ENCODE measurements around the gene CBFA2T2. TPM values are rescaled to one million over a fixed set of nuclear protein-coding genes. Genes with fewer than 3 reads are reported as not detected.

Gene CBFA2T2
- total and polyA plus RNA-seq, 2 donors from 2014 or later, result 5.5 to 17.3 TPM

- TF ChIP-seq CTCF (IDR thresholded peaks at IDR 0.05; ENCODE audit: borderline replicate concordance, extremely low read depth, insufficient read depth), result no peak
- H3K27ac ChIP-seq (ENCODE audit: low read depth in 2 of 2, low read length in 2 of 2), result no peak overlapping the region
Observed at GRCh38 chr20:33575282-33575681, 85.4 kb downstream of the CBFA2T2 start.

GRCh38 chr20:33576432-33577125 lies 86.7 kb downstream of the CBFA2T2 start:
- no peaks in the 10 kb centered on the region for H3K9me3 ChIP-seq (ENCODE audit: control insufficient read depth in 2 of 3, insufficient read depth in 1 of 3, low read length in 3 of 3)
- H3K4me3 ChIP-seq (ENCODE audit: low read length in 3 of 3), result no peak overlapping the region
- H3K36me3 ChIP-seq (ENCODE audit: control insufficient read depth in 2 of 3, insufficient read depth in 3 of 3, low read length in 3 of 3), result no peaks in the 10 kb centered on the region
- H3K4me1 ChIP-seq (ENCODE audit: control insufficient read depth in 2 of 3, insufficient read depth in 2 of 3, low read depth in 1 of 3, low read length in 3 of 3), result peaks cover 0 to 6% (median 0%) of the 10 kb centered on the region in 3 donors
- intact Hi-C loops (cut with DNase I), result no loop called here
- DNase-seq (no peak), FAIRE-seq (no peak)
- no peak overlapping the region for H3K27ac ChIP-seq (ENCODE audit: low read depth in 2 of 2, low read length in 2 of 2)
- no peak overlapping the region for H3K9ac ChIP-seq (ENCODE audit: low read length in 3 of 3)
- H3K27me3 ChIP-seq (ENCODE audit: control insufficient read depth, insufficient read depth, low read length), result no peaks in the 10 kb centered on the region
- no peak for TF ChIP-seq CTCF (IDR thresholded peaks at IDR 0.05; ENCODE audit: borderline replicate concordance, extremely low read depth, insufficient read depth)

More at GRCh38 chr20:33575282-33575681, 85.4 kb downstream of the CBFA2T2 start:
- intact Hi-C loops (cut with DNase I), result no loop called here
- Histone ChIP-seq H3K27me3 (ENCODE audit: control insufficient read depth, insufficient read depth, low read length) (no peaks in the 10 kb centered on the region), H3K4me3 (ENCODE audit: low read length in 3 of 3) (no peak overlapping the region), H3K9me3 (ENCODE audit: control insufficient read depth in 2 of 3, insufficient read depth in 1 of 3, low read length in 3 of 3) (no peaks in the 10 kb centered on the region), H3K9ac (ENCODE audit: low read length in 3 of 3) (no peak overlapping the region), H3K36me3 (ENCODE audit: control insufficient read depth in 2 of 3, insufficient read depth in 3 of 3, low read length in 3 of 3) (no peaks in the 10 kb centered on the region), H3K4me1 (ENCODE audit: control insufficient read depth in 2 of 3, insufficient read depth in 2 of 3, low read depth in 1 of 3, low read length in 3 of 3) (peaks cover 0 to 19% (median 7%) of the 10 kb centered on the region in 3 donors)
- DNase-seq (no peak), FAIRE-seq (no peak)

- DNase-seq, result no peak
- no peaks in the 10 kb centered on the region for H3K27me3 ChIP-seq (ENCODE audit: control insufficient read depth, insufficient read depth, low read length)
- no peaks in the 10 kb centered on the region for H3K9me3 ChIP-seq (ENCODE audit: control insufficient read depth in 2 of 3, insufficient read depth in 1 of 3, low read length in 3 of 3)
- intact Hi-C loops (cut with DNase I), result no loop called here
- no peak overlapping the region for H3K4me3 ChIP-seq (ENCODE audit: low read length in 3 of 3)
- no peak for TF ChIP-seq CTCF (IDR thresholded peaks at IDR 0.05; ENCODE audit: borderline replicate concordance, extremely low read depth, insufficient read depth)
- H3K4me1 ChIP-seq (ENCODE audit: control insufficient read depth in 2 of 3, insufficient read depth in 2 of 3, low read depth in 1 of 3, low read length in 3 of 3), result no peaks in the 10 kb centered on the region
- FAIRE-seq, result no peak
- no peak overlapping the region for H3K27ac ChIP-seq (ENCODE audit: low read depth in 2 of 2, low read length in 2 of 2)
- no peak overlapping the region for H3K9ac ChIP-seq (ENCODE audit: low read length in 3 of 3)
- no peaks in the 10 kb centered on the region for H3K36me3 ChIP-seq (ENCODE audit: control insufficient read depth in 2 of 3, insufficient read depth in 3 of 3, low read length in 3 of 3)
Observed at GRCh38 chr20:33578510-33578909, 88.6 kb downstream of the CBFA2T2 start.

All from kidney (tissue), 14 donors.